ENCODE results near the gene GLB1L. TPM values are rescaled to one million over a fixed set of nuclear protein-coding genes. Genes with fewer than 3 reads are reported as not detected.
A peak's percentile ranks its signal among the peaks of the same experiment; 100 is the strongest.

GLB1L gene
- total and polyA plus RNA-seq, 2 donors from 2014 or later: 19.7 to 20.6 TPM

- no peaks in the 10 kb centered on the region for H3K9me3 ChIP-seq (ENCODE audit: control insufficient read depth in 2 of 3, insufficient read depth in 1 of 3, low read length in 3 of 3)
- DNase-seq (peak; percentile 57 to 84 (median 64)), FAIRE-seq (no peak)
- H3K27ac ChIP-seq (ENCODE audit: low read depth in 2 of 2, low read length in 2 of 2): peak overlapping the region in 1 of 2 donors; percentile 26
- H3K4me1 ChIP-seq (ENCODE audit: control insufficient read depth in 2 of 3, insufficient read depth in 2 of 3, low read depth in 1 of 3, low read length in 3 of 3): peaks cover 0 to 11% (median 2%) of the 10 kb centered on the region in 3 donors
- H3K36me3 ChIP-seq (ENCODE audit: control insufficient read depth in 2 of 3, insufficient read depth in 3 of 3, low read length in 3 of 3): no peaks in the 10 kb centered on the region
- H3K9ac ChIP-seq (ENCODE audit: low read length in 3 of 3): no peak overlapping the region
- H3K4me3 ChIP-seq (ENCODE audit: low read length in 3 of 3): no peak overlapping the region
- intact Hi-C loops (cut with DNase I): no loop called here
- TF ChIP-seq CTCF (IDR thresholded peaks at IDR 0.05; ENCODE audit: borderline replicate concordance, extremely low read depth, insufficient read depth): no peak
- H3K27me3 ChIP-seq (ENCODE audit: control insufficient read depth, insufficient read depth, low read length): no peaks in the 10 kb centered on the region
These were observed 24.3 kb upstream of the GLB1L start for GRCh38 chr2:219269362-219270054.

- DNase-seq (peak in 1 of 5 donors; percentile 4), FAIRE-seq (no peak)
- Histone ChIP-seq H3K9ac (ENCODE audit: low read length in 3 of 3) (no peak overlapping the region), H3K27ac (ENCODE audit: low read depth in 2 of 2, low read length in 2 of 2) (no peak overlapping the region), H3K27me3 (ENCODE audit: control insufficient read depth, insufficient read depth, low read length) (no peaks in the 10 kb centered on the region), H3K9me3 (ENCODE audit: control insufficient read depth in 2 of 3, insufficient read depth in 1 of 3, low read length in 3 of 3) (no peaks in the 10 kb centered on the region), H3K4me1 (ENCODE audit: control insufficient read depth in 2 of 3, insufficient read depth in 2 of 3, low read depth in 1 of 3, low read length in 3 of 3) (peaks cover 0 to 11% (median 2%) of the 10 kb centered on the region in 3 donors), H3K4me3 (ENCODE audit: low read length in 3 of 3) (no peak overlapping the region), H3K36me3 (ENCODE audit: control insufficient read depth in 2 of 3, insufficient read depth in 3 of 3, low read length in 3 of 3) (no peaks in the 10 kb centered on the region)
- intact Hi-C loops (cut with DNase I): no loop called here
- TF ChIP-seq CTCF (IDR thresholded peaks at IDR 0.05; ENCODE audit: borderline replicate concordance, extremely low read depth, insufficient read depth): no peak
These were observed 23.1 kb upstream of the GLB1L start for GRCh38 chr2:219268294-219268693.

- H3K36me3 ChIP-seq (ENCODE audit: control insufficient read depth in 2 of 3, insufficient read depth in 3 of 3, low read length in 3 of 3): no peaks in the 10 kb centered on the region
- H3K27me3 ChIP-seq (ENCODE audit: control insufficient read depth, insufficient read depth, low read length): no peaks in the 10 kb centered on the region
- H3K27ac ChIP-seq (ENCODE audit: low read depth in 2 of 2, low read length in 2 of 2): no peak overlapping the region
- no peaks in the 10 kb centered on the region for H3K9me3 ChIP-seq (ENCODE audit: control insufficient read depth in 2 of 3, insufficient read depth in 1 of 3, low read length in 3 of 3)
- no peak for FAIRE-seq
- DNase-seq: no peak
- H3K4me3 ChIP-seq (ENCODE audit: low read length in 3 of 3): no peak overlapping the region
- H3K9ac ChIP-seq (ENCODE audit: low read length in 3 of 3): no peak overlapping the region
- TF ChIP-seq CTCF (IDR thresholded peaks at IDR 0.05; ENCODE audit: borderline replicate concordance, extremely low read depth, insufficient read depth): no peak
- H3K4me1 ChIP-seq (ENCODE audit: control insufficient read depth in 2 of 3, insufficient read depth in 2 of 3, low read depth in 1 of 3, low read length in 3 of 3): peaks cover 0 to 5% (median 2%) of the 10 kb centered on the region in 3 donors
- intact Hi-C loops (cut with DNase I): no loop called here
These were observed 21.6 kb upstream of the GLB1L start for GRCh38 chr2:219266886-219267285.
